ENCODE data around the gene SLC25A51.
"Not testable (repeated sequence)": the region's sequence is repeated elsewhere in the genome, so short reads cannot be mapped to it uniquely, and the experiment has no call there.

The SLC25A51 gene

GRCh38 chr9:37919246-37919955, 15.5 kb upstream of the SLC25A51 start:
- DNase-seq (ENCODE audit: low spot score) = no peak

GRCh38 chr9:37918665-37919170, 14.8 kb upstream of the SLC25A51 start:
- no peak for DNase-seq (ENCODE audit: low spot score)

DNA sequence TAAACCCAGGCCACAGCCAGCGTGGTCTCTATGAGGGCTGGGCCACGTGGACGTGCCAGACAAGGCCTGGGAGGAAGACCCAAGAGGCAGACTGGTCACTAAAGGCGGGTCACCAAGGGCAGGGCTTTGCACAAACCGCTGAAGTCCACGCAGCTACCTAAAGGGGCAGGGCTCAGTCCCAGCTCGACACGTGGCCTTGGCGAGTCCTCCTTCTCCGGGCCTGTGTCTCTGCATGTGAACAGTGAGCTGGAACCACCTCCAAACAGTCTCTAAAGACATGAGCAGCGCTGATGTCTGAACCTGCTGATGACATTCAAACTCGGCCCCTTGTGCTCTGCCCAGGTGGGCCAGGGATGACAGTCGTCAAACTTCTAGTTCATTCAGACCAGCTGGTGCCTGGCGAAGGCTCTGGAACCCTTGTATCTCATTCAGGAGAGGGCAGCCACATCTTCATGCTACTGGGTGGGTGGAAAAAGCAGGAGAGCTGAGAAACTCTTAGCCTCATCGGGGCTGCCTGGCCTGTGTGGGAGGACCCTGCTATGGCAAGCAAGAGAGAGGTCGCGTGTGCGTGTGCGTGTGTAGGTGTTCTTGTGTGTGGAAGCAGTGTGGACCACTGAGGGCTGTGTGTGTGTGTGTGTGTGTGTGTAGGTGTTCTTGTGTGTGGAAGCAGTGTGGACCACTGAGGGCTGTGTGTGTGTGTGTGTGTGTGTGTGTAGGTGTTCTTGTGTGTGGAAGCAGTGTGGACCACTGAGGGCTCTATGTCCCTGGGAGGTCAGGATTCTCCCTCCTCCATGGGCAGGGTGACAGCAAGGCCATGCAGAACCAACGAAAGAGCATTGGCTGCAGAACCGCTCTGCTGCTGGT, 14.1 kb upstream of the SLC25A51 start:
- no peak for DNase-seq (ENCODE audit: low spot score)

DNA sequence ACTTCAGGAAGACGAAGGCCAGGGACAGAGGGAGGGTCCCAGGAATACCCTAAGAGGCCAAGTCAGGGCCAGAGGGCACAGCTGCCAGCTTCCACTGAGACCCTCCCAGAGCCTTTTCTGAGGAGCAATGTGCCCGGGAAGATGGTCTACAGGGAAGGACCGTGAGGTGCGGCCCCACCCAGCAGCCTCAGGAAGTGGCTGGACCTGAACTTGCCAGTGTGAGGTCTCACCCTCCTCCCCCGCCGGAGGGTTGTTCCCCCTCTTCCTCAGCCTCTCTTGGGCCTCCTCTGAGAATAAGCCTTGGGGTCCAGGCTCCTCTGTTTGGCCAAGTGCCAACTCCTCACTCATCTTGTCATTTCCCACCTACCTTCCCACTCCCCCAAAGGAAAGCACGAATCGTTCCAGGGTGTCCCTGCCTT, 13.4 kb upstream of the SLC25A51 start:
- no peak for DNase-seq (ENCODE audit: low spot score)

DNA sequence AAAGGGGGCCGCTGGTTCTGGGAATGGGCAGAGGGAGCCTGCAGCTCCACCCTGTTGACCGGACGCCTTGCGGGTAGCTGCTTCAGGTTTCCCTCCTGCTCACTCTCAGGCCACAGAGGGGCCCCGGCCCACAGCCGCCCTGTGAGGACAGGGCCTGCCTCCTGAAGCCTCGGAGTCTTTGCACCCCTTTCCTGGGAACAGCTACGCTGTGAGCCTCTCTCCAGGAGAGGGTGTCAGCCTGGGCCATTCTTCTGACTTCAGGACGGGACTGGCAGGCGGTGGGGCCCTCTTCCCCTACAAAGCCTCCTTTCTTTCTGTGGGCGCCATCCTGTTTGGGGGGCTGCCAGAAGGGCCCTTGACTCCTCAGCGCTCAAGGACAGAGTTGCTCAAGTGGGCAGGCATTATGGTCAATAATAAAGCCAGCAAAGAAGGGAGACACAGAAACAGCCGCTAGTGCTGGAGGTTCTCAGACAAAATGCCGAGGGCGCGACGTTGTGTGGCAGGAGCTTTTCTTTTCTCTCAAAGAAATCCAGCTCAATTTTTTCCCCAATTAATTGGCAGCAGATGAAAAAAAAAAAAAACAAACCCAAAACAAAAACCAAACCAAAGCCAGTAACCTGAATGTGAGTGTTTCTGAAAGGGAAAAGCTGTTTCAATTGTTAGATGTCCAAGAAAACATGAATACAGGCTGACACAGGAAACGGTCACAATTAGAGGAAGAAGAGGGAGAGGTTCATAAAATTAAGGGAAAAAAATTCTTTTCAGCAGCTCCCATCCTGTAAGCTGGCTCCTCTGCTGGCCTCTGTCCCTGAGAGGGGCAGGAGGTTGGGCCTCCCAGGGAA, 12.8 kb upstream of the SLC25A51 start:
- DNase-seq (ENCODE audit: low spot score) = no peak

DNA sequence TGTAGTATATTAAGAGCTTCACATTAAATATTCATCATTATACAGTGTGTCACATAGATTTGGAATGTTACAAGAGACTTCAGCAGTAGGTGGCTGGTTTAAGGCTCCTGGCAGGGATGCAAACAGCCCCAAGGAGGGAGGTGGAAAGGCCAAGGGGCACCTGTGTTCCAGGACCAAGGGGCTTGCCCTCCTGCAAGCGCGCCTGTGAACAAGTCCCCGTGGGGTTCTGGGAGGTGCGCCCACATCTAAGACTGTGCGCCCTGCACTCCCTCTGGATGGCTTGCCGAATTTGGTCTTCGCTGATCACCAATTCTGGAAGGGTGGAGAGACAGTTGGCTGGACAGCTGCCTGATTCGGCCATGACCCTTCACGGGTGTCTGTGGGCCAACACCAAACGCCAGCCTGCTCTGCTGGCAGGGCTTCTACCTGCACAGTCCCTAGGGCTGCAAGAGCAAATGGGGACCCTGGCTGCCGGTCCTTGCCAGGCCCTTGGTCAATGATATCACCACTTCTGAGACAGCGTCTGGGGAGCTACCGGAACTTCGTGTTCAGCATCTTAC, 12.1 kb upstream of the SLC25A51 start:
- no peak for DNase-seq (ENCODE audit: low spot score)

DNA sequence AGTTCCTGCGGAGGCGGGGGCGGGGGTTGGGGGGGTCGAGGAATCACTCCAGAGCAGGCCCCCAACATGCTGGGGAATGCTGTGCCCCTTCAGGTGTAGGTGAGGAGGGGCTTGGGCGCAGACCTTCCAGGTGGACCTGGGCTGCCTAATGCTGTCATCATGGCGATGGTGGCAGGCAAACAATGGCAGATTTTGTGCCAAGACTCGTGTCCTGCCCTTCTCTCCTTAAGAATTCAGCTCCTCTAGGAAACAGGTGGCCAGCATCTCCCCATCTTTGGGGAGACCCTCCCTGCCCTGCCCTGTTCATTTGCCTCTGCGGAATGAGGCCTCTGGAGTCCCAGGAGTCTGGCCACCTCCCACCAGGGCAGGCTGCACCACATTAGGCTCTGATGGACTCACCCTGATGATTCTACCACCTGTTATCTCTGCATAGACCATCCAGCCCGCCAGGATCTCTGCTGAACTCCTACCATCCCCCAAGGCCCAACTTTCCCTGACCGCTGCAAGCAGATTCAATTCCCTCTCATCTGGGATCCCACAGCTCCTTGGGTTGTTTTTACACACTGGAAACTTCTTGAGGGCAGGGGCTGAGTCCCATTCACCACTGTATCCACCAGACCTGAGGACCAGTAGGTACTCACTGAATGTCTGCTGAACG, 10.9 kb upstream of the SLC25A51 start:
- no peak for DNase-seq (ENCODE audit: low spot score)

GRCh38 chr9:37914154-37914551, 10.2 kb upstream of the SLC25A51 start:
- no peak for DNase-seq (ENCODE audit: low spot score)

DNA sequence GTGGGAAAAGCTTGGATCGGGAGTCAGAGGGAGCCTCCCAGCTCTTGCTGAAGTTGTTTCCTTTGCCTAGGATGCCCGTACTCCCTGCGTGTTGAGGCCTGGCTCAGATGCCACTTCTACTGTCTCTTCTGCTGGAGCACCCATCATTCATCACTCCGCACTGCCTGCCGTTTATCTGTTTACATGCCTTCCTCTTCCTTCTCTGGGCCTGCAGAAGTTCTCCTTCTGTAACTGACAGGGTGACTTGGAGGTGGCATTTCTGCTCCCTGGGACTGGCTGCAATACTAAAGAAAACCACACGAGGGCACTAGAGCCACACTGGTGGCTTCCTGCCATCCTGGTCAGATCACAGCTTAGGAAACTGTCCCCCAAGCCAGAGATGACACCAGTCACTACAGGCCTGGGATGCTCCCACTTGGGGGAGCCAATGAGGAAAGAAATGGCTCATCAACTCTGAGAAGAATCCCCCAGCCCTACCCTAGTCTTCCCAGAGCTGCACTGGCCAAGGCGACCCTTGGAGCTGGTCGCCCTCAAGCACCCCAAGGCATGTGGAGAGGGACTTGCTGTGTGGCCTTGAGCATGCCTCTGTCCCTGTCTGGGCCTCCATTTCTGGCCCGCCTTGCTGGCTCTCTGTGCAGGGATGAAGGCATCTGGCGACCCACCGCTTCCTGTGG, 9.7 kb upstream of the SLC25A51 start:
- DNase-seq (ENCODE audit: low spot score) = peak; percentile 76

GRCh38 chr9:37911271-37911681, 7.3 kb upstream of the SLC25A51 start:
- no peak for DNase-seq (ENCODE audit: low spot score)

GRCh38 chr9:37910271-37910670, 6.3 kb upstream of the SLC25A51 start:
- no peak for DNase-seq (ENCODE audit: low spot score)

GRCh38 chr9:37909836-37910235, 5.9 kb upstream of the SLC25A51 start:
- DNase-seq (ENCODE audit: low spot score) = not testable (repeated sequence)

DNA sequence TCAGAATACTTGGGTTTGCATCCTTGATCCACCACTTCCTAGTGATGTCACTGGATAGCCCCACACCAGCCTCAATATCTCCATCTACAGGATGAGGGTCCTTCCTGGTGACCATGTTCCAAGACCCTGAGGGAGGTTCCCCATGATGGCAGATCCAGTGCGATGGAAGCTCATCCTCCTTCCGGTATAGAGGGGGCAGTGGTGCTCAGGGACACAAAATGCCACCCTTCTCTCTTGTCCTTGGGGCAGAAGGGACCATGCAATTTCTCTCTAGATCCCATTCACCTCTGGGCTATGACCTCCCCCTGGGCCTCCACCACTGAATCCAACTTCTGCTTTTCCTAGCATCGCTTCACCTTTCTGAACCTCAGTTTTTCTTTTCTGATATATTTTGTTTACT, 5.4 kb upstream of the SLC25A51 start:
- DNase-seq (ENCODE audit: low spot score) = no peak

- no peak for DNase-seq (ENCODE audit: low spot score)
These were observed 4.8 kb upstream of the SLC25A51 start for GRCh38 chr9:37908698-37909186.

- no peak for DNase-seq (ENCODE audit: low spot score)
These were observed 4.4 kb upstream of the SLC25A51 start for GRCh38 chr9:37908283-37908682.

GRCh38 chr9:37906312-37907239, 2.6 kb upstream of the SLC25A51 start:
- DNase-seq (ENCODE audit: low spot score) = no peak

- no peak for DNase-seq (ENCODE audit: low spot score)
These were observed 1.8 kb upstream of the SLC25A51 start for GRCh38 chr9:37905776-37906175.

DNA sequence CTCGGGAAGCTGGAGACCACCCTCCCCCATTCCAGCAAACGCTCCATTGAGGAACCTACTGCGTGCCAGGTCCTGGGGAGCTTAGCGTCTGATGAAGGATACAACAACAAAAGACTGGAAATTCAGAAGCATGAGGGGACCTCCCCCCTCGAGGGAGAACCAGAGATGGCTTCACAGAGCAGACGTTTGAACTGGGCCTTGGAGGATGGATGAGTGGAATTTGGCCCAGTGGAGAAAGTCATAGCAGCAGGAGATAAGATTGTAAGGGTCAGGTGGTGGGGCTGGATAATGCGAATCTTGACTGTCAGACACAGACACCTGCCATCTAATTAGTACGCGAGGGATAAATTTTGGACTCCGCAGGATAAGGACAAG, 1.2 kb upstream of the SLC25A51 start:
- DNase-seq (ENCODE audit: low spot score) = no peak

- no peak for DNase-seq (ENCODE audit: low spot score)
These were observed 661 bp upstream of the SLC25A51 start for GRCh38 chr9:37904445-37905130.
